Liver (tissue), 9 donors: ENCODE data around the gene XRCC5. TPM values are rescaled to one million over a fixed set of nuclear protein-coding genes. Genes with fewer than 3 reads are reported as not detected.

Experiments used
- DNase-seq: peaks from one replicate; pipeline ENCODE4 v3.0.0-alpha.2; 2017; ENCODE audit warnings: low spot score
- H3K27ac ChIP-seq, 2 donors: one replicate each; pipeline ENCODE4 v1.7.0; 2013; ENCODE audit warnings: inconsistent platforms in 2 of 2, low read length in 2 of 2, control low read depth in 1 of 2, low read depth in 1 of 2, mild to moderate bottlenecking in 1 of 2
- H3K27me3 ChIP-seq, 4 donors: one replicate each; pipeline versions ENCODE4 v1.6.1 to v1.7.0; 2013; ENCODE audit warnings: low read length in 3 of 4, inconsistent platforms in 1 of 4, mild to moderate bottlenecking in 1 of 4, moderate library complexity in 1 of 4; ENCODE audit not compliant: control insufficient read depth in 4 of 4, insufficient read depth in 4 of 4
- H3K36me3 ChIP-seq, 4 donors: one replicate each; pipeline versions ENCODE4 v1.6.1 to v1.7.0; 2013; ENCODE audit warnings: low read length in 3 of 4, mild to moderate bottlenecking in 3 of 4, low read depth in 1 of 4, moderate library complexity in 1 of 4; ENCODE audit not compliant: control insufficient read depth in 4 of 4, insufficient read depth in 3 of 4
- H3K4me1 ChIP-seq, 4 donors: one replicate each; pipeline versions ENCODE4 v1.6.1 to v1.7.0; 2013; ENCODE audit warnings: low read length in 3 of 4, mild to moderate bottlenecking in 3 of 4, moderate library complexity in 1 of 4; ENCODE audit not compliant: control insufficient read depth in 4 of 4, insufficient read depth in 4 of 4
- H3K4me3 ChIP-seq, 3 donors: one replicate each; pipeline versions ENCODE4 v1.6.1 to v1.7.0; 2013; ENCODE audit warnings: low read length in 3 of 3, control low read depth in 1 of 3, low read depth in 1 of 3, mild to moderate bottlenecking in 1 of 3
- H3K9ac ChIP-seq, 2 donors: one replicate each; pipeline ENCODE4 v1.7.0; 2013; ENCODE audit warnings: low read length in 2 of 2, mild to moderate bottlenecking in 2 of 2, moderate library complexity in 2 of 2, control low read depth in 1 of 2, low read depth in 1 of 2
- H3K9me3 ChIP-seq, 4 donors: one replicate each; pipeline versions ENCODE4 v1.6.1 to v1.7.0; 2013; ENCODE audit warnings: low read length in 3 of 4; ENCODE audit not compliant: control insufficient read depth in 4 of 4
- EGR1 ChIP-seq, 2 donors: IDR thresholded peaks; 2 replicates each; pipeline ENCODE4 v1.6.1; 2016 to 2018; ENCODE audit warnings: antibody characterized with exemption in 2 of 2, low read depth in 2 of 2
- FOXA1 ChIP-seq: IDR thresholded peaks from 2 replicates; pipeline ENCODE4 v1.6.1; 2016; ENCODE audit warnings: antibody characterized with exemption
- GABPA ChIP-seq, 2 donors: IDR thresholded peaks in 1 of 2; conservative IDR thresholded peaks in 1 of 2; 2 replicates each; pipeline ENCODE4 v1.6.1; 2016; ENCODE audit warnings: antibody characterized with exemption in 2 of 2, mild to moderate bottlenecking in 1 of 2, moderate library complexity in 1 of 2
- HNF4A ChIP-seq, 2 donors: conservative IDR thresholded peaks; 2 replicates each; pipeline ENCODE4 v1.6.1; 2016; ENCODE audit warnings: antibody characterized with exemption in 2 of 2, mild to moderate bottlenecking in 2 of 2
- HNF4G ChIP-seq: IDR thresholded peaks from 2 replicates; pipeline ENCODE4 v1.6.1; 2016; ENCODE audit warnings: antibody characterized with exemption
- JUND ChIP-seq, 2 donors: IDR thresholded peaks; 2 replicates each; pipeline ENCODE4 v1.6.1; 2016; ENCODE audit warnings: antibody characterized with exemption in 2 of 2
- NR2F2 ChIP-seq: IDR thresholded peaks from 2 replicates; pipeline ENCODE4 v1.6.1; 2016; ENCODE audit warnings: antibody characterized with exemption
- SP1 ChIP-seq: IDR thresholded peaks from 2 replicates; pipeline ENCODE4 v1.6.1; 2018; ENCODE audit warnings: antibody characterized with exemption, mild to moderate bottlenecking
- TAF1 ChIP-seq: conservative IDR thresholded peaks from 2 replicates; pipeline ENCODE4 v1.6.1; 2016; ENCODE audit warnings: antibody characterized with exemption, mild to moderate bottlenecking
- YY1 ChIP-seq: IDR thresholded peaks from 2 replicates; pipeline ENCODE4 v1.6.1; 2016; ENCODE audit warnings: antibody characterized with exemption, mild to moderate bottlenecking
- WGBS: extraction: QIAGEN DNeasy Blood & Tissue Kit; methylation state at CpG from one replicate; pipeline ENCODE4 v1.1.7; 2013; 5-methylcytosine and 5-hydroxymethylcytosine counted together
- polyA plus RNA-seq, 2 donors: library from polyadenylated mRNA; stranded (reverse) in 1 of 2; unstranded in 1 of 2; fragments of 200-250 nt in 1 of 2; fragments of >200 nt in 1 of 2; fragmentation: Nextera tagmentation in 1 of 2; extraction: Ambion mirVana in 1 of 2; gene quantifications; one replicate each; pipeline versions ENCODE4 v1.2.1 to v1.2.3, GENCODE V29; 2013 to 2015
- total RNA-seq, 2 donors: library from RNA; depleted of rRNA; stranded (reverse); fragments of >200 nt; gene quantifications; one replicate each; pipeline ENCODE4 v1.2.3, GENCODE V29; 2014
- TF ChIP-seq, protein P1 (sequence below): IDR thresholded peaks from 2 replicates; pipeline ENCODE4 v1.6.1; 2016; ENCODE audit warnings: antibody characterized with exemption
- TF ChIP-seq, protein P2 (sequence below): IDR thresholded peaks from 2 replicates; pipeline ENCODE4 v1.6.1; 2016; ENCODE audit warnings: antibody characterized with exemption
- TF ChIP-seq, protein P3 (sequence below): IDR thresholded peaks from 2 replicates; pipeline ENCODE4 v1.6.1; 2016; ENCODE audit warnings: antibody characterized with exemption, mild to moderate bottlenecking
- TF ChIP-seq, protein P4 (sequence below): fragments of 150-350 bp; IDR thresholded peaks from 2 replicates; pipeline ENCODE4 v1.5.1; 2017; ENCODE audit warnings: improper control_type of control experiment, low read depth, low read length; ENCODE audit not compliant: missing input control
- TF ChIP-seq, protein P5 (sequence below): IDR thresholded peaks from 2 replicates; pipeline ENCODE4 v1.6.1; 2016; ENCODE audit warnings: antibody characterized with exemption
- donor health status: healthy.
- donor health status: healthy.
- donor health status: healthy.
- donor health status: healthy.
- donor health status: healthy.

XRCC5 gene
- total and polyA plus RNA-seq, 4 donors, result 63.7 to 140 (median 84.5) TPM

DNA sequence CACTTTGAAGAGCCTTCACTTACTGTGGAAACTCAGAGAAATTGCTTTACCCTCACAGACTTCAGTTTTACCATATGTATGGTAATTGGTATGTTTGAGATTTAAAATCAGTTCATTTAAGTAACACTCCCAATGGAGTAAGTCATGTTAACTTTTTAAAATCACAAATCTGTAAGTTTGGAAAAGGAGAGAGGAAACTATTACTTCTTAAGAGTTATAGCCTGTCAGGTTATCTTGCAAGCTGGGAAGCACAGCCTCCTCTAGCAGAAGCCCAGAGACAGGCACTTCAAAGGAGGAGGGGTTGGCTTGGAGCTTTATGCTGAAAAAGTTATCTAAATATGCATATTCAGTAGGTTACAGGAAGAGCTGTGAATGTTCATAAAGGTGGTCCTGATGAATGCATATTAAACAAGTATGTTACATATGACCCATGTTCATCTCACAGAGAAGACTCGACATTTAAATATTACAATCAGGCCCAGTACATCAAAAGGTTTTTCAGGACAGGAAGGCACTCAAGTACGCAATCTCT, 102.5 kb downstream of the XRCC5 start:
- WGBS, result 97% methylated on average over 2 of the region's 2 CpGs
- Histone ChIP-seq H3K36me3 (peaks cover 0 to 17% (median 14%) of the 10 kb centered on the region in 4 donors), H3K9me3 (no peaks in the 10 kb centered on the region), H3K4me1 (no peaks in the 10 kb centered on the region), H3K27ac (no peak overlapping the region), H3K27me3 (no peaks in the 10 kb centered on the region), H3K9ac (no peak overlapping the region), H3K4me3 (no peak overlapping the region)
- no peak for TF ChIP-seq HNF4A (conservative IDR thresholded peaks at IDR 0.05)
- no peak for DNase-seq

DNA sequence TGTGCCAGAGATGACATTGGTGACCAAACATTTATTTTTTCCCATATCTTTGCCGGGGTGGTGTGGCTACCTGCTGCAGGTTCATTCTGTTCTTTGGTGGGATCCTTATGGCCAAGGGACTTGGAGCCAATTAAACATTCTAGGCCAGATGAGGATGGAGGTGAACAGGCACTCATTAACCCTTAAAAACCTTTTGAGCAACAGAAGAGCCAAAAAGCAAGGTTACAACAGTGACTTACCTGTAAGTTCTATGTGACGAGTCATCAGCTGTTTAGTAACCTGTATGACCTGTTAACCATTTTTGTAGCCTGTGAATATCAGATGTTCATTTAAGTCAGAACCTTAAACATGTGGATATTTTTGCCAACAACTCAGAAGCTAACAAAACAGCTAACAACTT, 105.6 kb downstream of the XRCC5 start:
- Histone ChIP-seq H3K27ac (no peak overlapping the region), H3K9me3 (no peaks in the 10 kb centered on the region), H3K4me3 (no peak overlapping the region), H3K27me3 (no peaks in the 10 kb centered on the region), H3K9ac (no peak overlapping the region), H3K36me3 (peaks cover 0 to 2% (median 0%) of the 10 kb centered on the region in 4 donors), H3K4me1 (no peaks in the 10 kb centered on the region)
- no peak for DNase-seq
- 94% methylated on average over 2 of the region's 2 CpGs for WGBS
- TF ChIP-seq, protein P1, sequence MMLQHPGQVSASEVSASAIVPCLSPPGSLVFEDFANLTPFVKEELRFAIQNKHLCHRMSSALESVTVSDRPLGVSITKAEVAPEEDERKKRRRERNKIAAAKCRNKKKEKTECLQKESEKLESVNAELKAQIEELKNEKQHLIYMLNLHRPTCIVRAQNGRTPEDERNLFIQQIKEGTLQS, result no peak

DNA sequence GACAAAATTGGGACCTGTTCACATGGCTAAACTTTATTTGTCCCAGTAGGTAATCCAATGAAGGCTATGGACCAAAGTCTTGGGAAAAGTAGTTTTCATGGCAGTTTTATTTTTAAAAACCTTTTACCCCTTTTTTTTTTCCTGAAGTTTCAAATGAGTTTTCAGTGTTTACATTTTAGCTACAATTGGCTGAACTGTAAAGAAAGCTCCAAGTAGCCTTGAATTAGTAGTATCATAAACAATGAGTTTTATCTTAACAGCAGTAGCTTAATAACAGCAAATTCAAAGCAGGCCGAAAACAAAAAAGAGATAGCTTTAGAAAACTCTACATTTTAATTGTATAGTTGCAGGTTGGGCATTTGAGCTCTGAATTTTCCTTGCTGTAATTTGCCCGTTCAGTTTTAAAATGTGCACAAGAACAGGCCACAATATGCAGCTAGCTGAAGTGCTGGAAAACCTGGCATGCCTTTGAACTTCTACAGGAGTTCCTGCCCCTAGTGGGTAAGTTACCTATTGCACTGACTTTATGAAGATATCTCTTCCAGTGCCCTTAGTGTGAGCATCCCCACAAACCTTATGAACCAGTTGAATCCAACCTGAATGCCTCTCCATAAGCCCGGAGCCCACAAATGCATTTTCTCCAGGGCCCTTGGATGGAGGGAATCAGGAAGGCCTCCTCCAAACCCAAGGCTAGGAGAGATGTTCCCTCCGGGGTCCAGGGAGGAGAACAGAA, 106.7 kb downstream of the XRCC5 start:
- peaks cover 0 to 2% (median 0%) of the 10 kb centered on the region in 4 donors for H3K36me3 ChIP-seq
- DNase-seq, result no peak
- no peaks in the 10 kb centered on the region for H3K27me3 ChIP-seq
- H3K4me3 ChIP-seq, result no peak overlapping the region
- no peak overlapping the region for H3K9ac ChIP-seq
- no peak overlapping the region for H3K27ac ChIP-seq
- no peak for TF ChIP-seq HNF4G
- no peak for TF ChIP-seq GABPA (IDR thresholded peaks at IDR 0.05 in 1 of 2, conservative IDR thresholded peaks at IDR 0.05 in 1 of 2)
- TF ChIP-seq NR2F2, result no peak
- TF ChIP-seq TAF1, result no peak
- TF ChIP-seq YY1, result no peak
- TF ChIP-seq, protein P2, sequence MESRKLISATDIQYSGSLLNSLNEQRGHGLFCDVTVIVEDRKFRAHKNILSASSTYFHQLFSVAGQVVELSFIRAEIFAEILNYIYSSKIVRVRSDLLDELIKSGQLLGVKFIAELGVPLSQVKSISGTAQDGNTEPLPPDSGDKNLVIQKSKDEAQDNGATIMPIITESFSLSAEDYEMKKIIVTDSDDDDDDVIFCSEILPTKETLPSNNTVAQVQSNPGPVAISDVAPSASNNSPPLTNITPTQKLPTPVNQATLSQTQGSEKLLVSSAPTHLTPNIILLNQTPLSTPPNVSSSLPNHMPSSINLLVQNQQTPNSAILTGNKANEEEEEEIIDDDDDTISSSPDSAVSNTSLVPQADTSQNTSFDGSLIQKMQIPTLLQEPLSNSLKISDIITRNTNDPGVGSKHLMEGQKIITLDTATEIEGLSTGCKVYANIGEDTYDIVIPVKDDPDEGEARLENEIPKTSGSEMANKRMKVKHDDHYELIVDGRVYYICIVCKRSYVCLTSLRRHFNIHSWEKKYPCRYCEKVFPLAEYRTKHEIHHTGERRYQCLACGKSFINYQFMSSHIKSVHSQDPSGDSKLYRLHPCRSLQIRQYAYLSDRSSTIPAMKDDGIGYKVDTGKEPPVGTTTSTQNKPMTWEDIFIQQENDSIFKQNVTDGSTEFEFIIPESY, result no peak
- TF ChIP-seq, protein P3, sequence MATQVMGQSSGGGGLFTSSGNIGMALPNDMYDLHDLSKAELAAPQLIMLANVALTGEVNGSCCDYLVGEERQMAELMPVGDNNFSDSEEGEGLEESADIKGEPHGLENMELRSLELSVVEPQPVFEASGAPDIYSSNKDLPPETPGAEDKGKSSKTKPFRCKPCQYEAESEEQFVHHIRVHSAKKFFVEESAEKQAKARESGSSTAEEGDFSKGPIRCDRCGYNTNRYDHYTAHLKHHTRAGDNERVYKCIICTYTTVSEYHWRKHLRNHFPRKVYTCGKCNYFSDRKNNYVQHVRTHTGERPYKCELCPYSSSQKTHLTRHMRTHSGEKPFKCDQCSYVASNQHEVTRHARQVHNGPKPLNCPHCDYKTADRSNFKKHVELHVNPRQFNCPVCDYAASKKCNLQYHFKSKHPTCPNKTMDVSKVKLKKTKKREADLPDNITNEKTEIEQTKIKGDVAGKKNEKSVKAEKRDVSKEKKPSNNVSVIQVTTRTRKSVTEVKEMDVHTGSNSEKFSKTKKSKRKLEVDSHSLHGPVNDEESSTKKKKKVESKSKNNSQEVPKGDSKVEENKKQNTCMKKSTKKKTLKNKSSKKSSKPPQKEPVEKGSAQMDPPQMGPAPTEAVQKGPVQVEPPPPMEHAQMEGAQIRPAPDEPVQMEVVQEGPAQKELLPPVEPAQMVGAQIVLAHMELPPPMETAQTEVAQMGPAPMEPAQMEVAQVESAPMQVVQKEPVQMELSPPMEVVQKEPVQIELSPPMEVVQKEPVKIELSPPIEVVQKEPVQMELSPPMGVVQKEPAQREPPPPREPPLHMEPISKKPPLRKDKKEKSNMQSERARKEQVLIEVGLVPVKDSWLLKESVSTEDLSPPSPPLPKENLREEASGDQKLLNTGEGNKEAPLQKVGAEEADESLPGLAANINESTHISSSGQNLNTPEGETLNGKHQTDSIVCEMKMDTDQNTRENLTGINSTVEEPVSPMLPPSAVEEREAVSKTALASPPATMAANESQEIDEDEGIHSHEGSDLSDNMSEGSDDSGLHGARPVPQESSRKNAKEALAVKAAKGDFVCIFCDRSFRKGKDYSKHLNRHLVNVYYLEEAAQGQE, result no peak
- TF ChIP-seq JUND (IDR thresholded peaks at IDR 0.05), result no peak
- TF ChIP-seq, protein P4, sequence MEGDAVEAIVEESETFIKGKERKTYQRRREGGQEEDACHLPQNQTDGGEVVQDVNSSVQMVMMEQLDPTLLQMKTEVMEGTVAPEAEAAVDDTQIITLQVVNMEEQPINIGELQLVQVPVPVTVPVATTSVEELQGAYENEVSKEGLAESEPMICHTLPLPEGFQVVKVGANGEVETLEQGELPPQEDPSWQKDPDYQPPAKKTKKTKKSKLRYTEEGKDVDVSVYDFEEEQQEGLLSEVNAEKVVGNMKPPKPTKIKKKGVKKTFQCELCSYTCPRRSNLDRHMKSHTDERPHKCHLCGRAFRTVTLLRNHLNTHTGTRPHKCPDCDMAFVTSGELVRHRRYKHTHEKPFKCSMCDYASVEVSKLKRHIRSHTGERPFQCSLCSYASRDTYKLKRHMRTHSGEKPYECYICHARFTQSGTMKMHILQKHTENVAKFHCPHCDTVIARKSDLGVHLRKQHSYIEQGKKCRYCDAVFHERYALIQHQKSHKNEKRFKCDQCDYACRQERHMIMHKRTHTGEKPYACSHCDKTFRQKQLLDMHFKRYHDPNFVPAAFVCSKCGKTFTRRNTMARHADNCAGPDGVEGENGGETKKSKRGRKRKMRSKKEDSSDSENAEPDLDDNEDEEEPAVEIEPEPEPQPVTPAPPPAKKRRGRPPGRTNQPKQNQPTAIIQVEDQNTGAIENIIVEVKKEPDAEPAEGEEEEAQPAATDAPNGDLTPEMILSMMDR, result no peak
- TF ChIP-seq FOXA1, result no peak
- no peak for TF ChIP-seq EGR1 (IDR thresholded peaks at IDR 0.05; ENCODE audit: low read depth in 2 of 2)
- TF ChIP-seq, protein P1, result no peak
- TF ChIP-seq SP1, result no peak
- TF ChIP-seq, protein P5, sequence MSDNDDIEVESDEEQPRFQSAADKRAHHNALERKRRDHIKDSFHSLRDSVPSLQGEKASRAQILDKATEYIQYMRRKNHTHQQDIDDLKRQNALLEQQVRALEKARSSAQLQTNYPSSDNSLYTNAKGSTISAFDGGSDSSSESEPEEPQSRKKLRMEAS, result no peak
- H3K9me3 ChIP-seq, result no peaks in the 10 kb centered on the region
- WGBS, result 91% methylated on average over 4 of the region's 4 CpGs
- H3K4me1 ChIP-seq, result no peaks in the 10 kb centered on the region
